IMR-90 (cell line): Measurements from ENCODE around the gene CARMIL1. TPM values are rescaled to one million over a fixed set of nuclear protein-coding genes. Genes with fewer than 3 reads are reported as not detected.

Experiments used
- ATAC-seq: fragments of 200-7000 bp; cut with Tn5 transposase; 2 replicates; pipeline ENCODE4 v1.9.1; 2020; ENCODE audit warnings: low read depth, mild to moderate bottlenecking, moderate library complexity
- BruUV-seq: library from RNA; stranded (reverse); fragments of 400-500 nt; replicated peaks from 2 replicates; lab custom pipeline; 2021; lab: Mats Ljungman, UMichigan
- CTCF ChIA-PET: fragments of 300-600 bp; formaldehyde crosslinking; extraction: SDS; loops from one replicate; lab custom pipeline; 2021; ENCODE audit warnings: antibody characterized with exemption; lab: Yijun Ruan, JAX
- POLR2A ChIA-PET: fragments of 300-600 bp; sonication (Branson Sonifier 250); formaldehyde crosslinking; loops from one replicate; lab custom pipeline; 2022; ENCODE audit warnings: antibody characterized with exemption; ENCODE audit not compliant: unreplicated experiment; lab: Charles Lee
- DNase-seq: peaks from one replicate; pipeline ENCODE4 v3.0.0; 2013
- H2AFZ ChIP-seq: replicated peaks from 2 replicates; pipeline ENCODE3; 2013; ENCODE audit warnings: low read length, mild to moderate bottlenecking; ENCODE audit not compliant: poor library complexity
- H2AK5ac ChIP-seq: 2 replicates; pipeline ENCODE4 v1.6.1; 2013; ENCODE audit warnings: low read depth, low read length, inconsistent platforms
- H2AK9ac ChIP-seq: replicated peaks from 2 replicates; pipeline ENCODE3; 2013; ENCODE audit warnings: mild to moderate bottlenecking, low read depth, low read length, moderate library complexity; ENCODE audit not compliant: poor library complexity
- H2BK120ac ChIP-seq: 2 replicates; pipeline ENCODE4 v1.6.1; 2013; ENCODE audit warnings: low read depth, low read length, inconsistent platforms
- H2BK15ac ChIP-seq: 3 replicates; pipeline ENCODE4 v1.6.1; 2013; ENCODE audit warnings: low read depth, low read length, inconsistent platforms
- H2BK20ac ChIP-seq: 2 replicates; pipeline ENCODE4 v1.6.1; 2013; ENCODE audit warnings: low read depth, mild to moderate bottlenecking, inconsistent platforms, low read length, moderate library complexity
- H2BK5ac ChIP-seq: 2 replicates; pipeline ENCODE4 v1.6.1; 2013; ENCODE audit warnings: mild to moderate bottlenecking, low read depth, low read length, inconsistent platforms; ENCODE audit not compliant: poor library complexity, severe bottlenecking
- H3K14ac ChIP-seq: replicated peaks from 2 replicates; pipeline ENCODE4 v1.6.1; 2013; ENCODE audit warnings: low read depth, low read length, inconsistent platforms
- H3K18ac ChIP-seq: 2 replicates; pipeline ENCODE4 v1.6.1; 2013; ENCODE audit warnings: low read depth, low read length, control low read depth
- H3K23ac ChIP-seq: 2 replicates; pipeline ENCODE4 v1.6.1; 2013; ENCODE audit warnings: low read depth, low read length, inconsistent platforms
- H3K27ac ChIP-seq: 2 replicates; pipeline ENCODE4 v1.5.1; 2013; ENCODE audit warnings: mild to moderate bottlenecking, control low read depth, low read length; ENCODE audit not compliant: insufficient read depth
- H3K27me3 ChIP-seq: 2 replicates; pipeline ENCODE4 v1.6.1; 2013; ENCODE audit warnings: low read length; ENCODE audit not compliant: control insufficient read depth, insufficient read depth
- H3K36me3 ChIP-seq: 2 replicates; pipeline ENCODE4 v1.6.1; 2013; ENCODE audit warnings: low read length, mixed read lengths; ENCODE audit not compliant: control insufficient read depth, insufficient read depth
- H3K4ac ChIP-seq: 2 replicates; pipeline ENCODE4 v1.6.1; 2013; ENCODE audit warnings: low read depth, low read length, inconsistent platforms
- H3K4me1 ChIP-seq: 2 replicates; pipeline ENCODE4 v1.6.1; 2013; ENCODE audit warnings: low read length, mixed read lengths; ENCODE audit not compliant: control insufficient read depth, insufficient read depth
- H3K4me2 ChIP-seq: 2 replicates; pipeline ENCODE4 v1.6.1; 2013; ENCODE audit warnings: low read depth, mild to moderate bottlenecking, control low read depth, low read length, moderate library complexity
- H3K4me3 ChIP-seq: 2 replicates; pipeline ENCODE4 v1.5.1; 2013; ENCODE audit warnings: low read depth, mild to moderate bottlenecking, control low read depth, low read length, moderate library complexity; ENCODE audit not compliant: insufficient read depth
- H3K56ac ChIP-seq: 2 replicates; pipeline ENCODE4 v1.6.1; 2013; ENCODE audit warnings: low read length, inconsistent platforms; ENCODE audit not compliant: insufficient read depth; ENCODE audit errors: extremely low read depth
- H3K79me1 ChIP-seq, 2 experiments: 2 replicates each; pipeline ENCODE4 v1.6.1; 2013; ENCODE audit warnings: low read length in 2 of 2, inconsistent platforms in 1 of 2, low read depth in 1 of 2
- H3K9ac ChIP-seq: 2 replicates; pipeline ENCODE4 v1.6.1; 2013; ENCODE audit warnings: low read depth, low read length, control low read depth
- H3K9me1 ChIP-seq: 2 replicates; pipeline ENCODE4 v1.6.1; 2013; ENCODE audit warnings: low read length, inconsistent platforms; ENCODE audit not compliant: insufficient read depth
- H3K9me3 ChIP-seq: 2 replicates; pipeline ENCODE4 v1.6.1; 2013; ENCODE audit warnings: low read length; ENCODE audit not compliant: control insufficient read depth, insufficient read depth
- H4K20me1 ChIP-seq: 2 replicates; pipeline ENCODE4 v1.6.1; 2013; ENCODE audit warnings: low read length, inconsistent platforms; ENCODE audit not compliant: insufficient read depth
- H4K5ac ChIP-seq: 2 replicates; pipeline ENCODE4 v1.6.1; 2013; ENCODE audit warnings: mild to moderate bottlenecking, low read depth, low read length, control low read depth
- H4K8ac ChIP-seq, 2 experiments: 2 replicates each; pipeline ENCODE4 v1.6.1; 2013; ENCODE audit warnings: low read depth in 2 of 2, low read length in 2 of 2, control low read depth in 1 of 2, inconsistent platforms in 1 of 2
- H4K91ac ChIP-seq: 2 replicates; pipeline ENCODE4 v1.6.1; 2013; ENCODE audit warnings: low read depth, low read length, inconsistent platforms; ENCODE audit not compliant: insufficient read depth
- BHLHE40 ChIP-seq: fragments of 150-350 bp; IDR thresholded peaks from 2 replicates; pipeline ENCODE4 v1.6.1; 2016; ENCODE audit warnings: mild to moderate bottlenecking, low read depth, low read length
- CHD1 ChIP-seq: IDR thresholded peaks from 2 replicates; pipeline ENCODE4 v1.6.1; 2012; ENCODE audit warnings: low read depth, low read length, improper control_type of control experiment
- MAFK ChIP-seq: IDR thresholded peaks from 2 replicates; pipeline ENCODE4 v1.6.1; 2012; ENCODE audit warnings: low read depth, low read length, improper control_type of control experiment
- MAZ ChIP-seq: IDR thresholded peaks from 2 replicates; pipeline ENCODE4 v1.6.1; 2012; ENCODE audit warnings: low read depth, mild to moderate bottlenecking, low read length, improper control_type of control experiment, moderate library complexity, borderline replicate concordance
- MXI1 ChIP-seq: IDR thresholded peaks from 2 replicates; pipeline ENCODE4 v1.6.1; 2012; ENCODE audit warnings: low read depth, mild to moderate bottlenecking, low read length, moderate library complexity, borderline replicate concordance
- NFE2L2 ChIP-seq: fragments of 150-350 bp; IDR thresholded peaks from 2 replicates; pipeline ENCODE4 v1.6.1; 2016; ENCODE audit warnings: low read depth, mild to moderate bottlenecking, low read length
- RCOR1 ChIP-seq: IDR thresholded peaks from 2 replicates; pipeline ENCODE4 v1.6.1; 2012; ENCODE audit warnings: mild to moderate bottlenecking, low read length, improper control_type of control experiment; ENCODE audit not compliant: insufficient replicate concordance
- WGBS, 2 experiments: methylation state at CpG; one replicate each; pipeline versions ENCODE4 v1.1.5 to v1.1.7; 2013; ENCODE audit warnings: missing lambda C conversion rate in 2 of 2; ENCODE audit not compliant: insufficient read length in 1 of 2; ENCODE audit errors: extremely low coverage in 2 of 2; 5-methylcytosine and 5-hydroxymethylcytosine counted together
- dilution Hi-C: fragments of 300-500 bp; cut with HindIII; formaldehyde crosslinking; loops from one replicate; pipeline ENCODE4 v1.14.3; 2018; ENCODE audit warnings: low sequenced_read_pairs; ENCODE audit not compliant: unreplicated experiment
- in situ Hi-C: fragments of 300-500 bp; cut with MboI; formaldehyde crosslinking; loops from 3 replicates; pipeline ENCODE4 v1.14.3; 2019; ENCODE audit warnings: low sequenced_read_pairs, inconsistent platforms, mixed read lengths
- intact Hi-C: fragments of 100-400 bp; cut with micrococcal nuclease; formaldehyde crosslinking; loops from 2 replicates; pipeline ENCODE4 v1.10.0; 2022
- polyA plus RNA-seq, 3 experiments: library from polyadenylated mRNA; depleted of rRNA; stranded (reverse); fragments of >200 nt; gene quantifications; 2 replicates each; pipeline ENCODE4 v1.2.3, GENCODE V29; 2012; ENCODE audit warnings: low replicate concordance in 1 of 3
- total RNA-seq: library from RNA; depleted of rRNA; stranded (reverse); fragments of >200 nt; gene quantifications from 2 replicates; pipeline ENCODE4 v1.2.3, GENCODE V29; 2012
- TF ChIP-seq, protein P1 (sequence below): fragments of 150-350 bp; IDR thresholded peaks from 2 replicates; pipeline ENCODE4 v1.6.1; 2017; ENCODE audit warnings: mild to moderate bottlenecking, antibody characterized with exemption, low read length, low read depth

Gene CARMIL1
- total and polyA plus RNA-seq, 2 of the 4 experiments (the other 2 are of a cell fraction): 1.3 to 2.9 TPM

DNA sequence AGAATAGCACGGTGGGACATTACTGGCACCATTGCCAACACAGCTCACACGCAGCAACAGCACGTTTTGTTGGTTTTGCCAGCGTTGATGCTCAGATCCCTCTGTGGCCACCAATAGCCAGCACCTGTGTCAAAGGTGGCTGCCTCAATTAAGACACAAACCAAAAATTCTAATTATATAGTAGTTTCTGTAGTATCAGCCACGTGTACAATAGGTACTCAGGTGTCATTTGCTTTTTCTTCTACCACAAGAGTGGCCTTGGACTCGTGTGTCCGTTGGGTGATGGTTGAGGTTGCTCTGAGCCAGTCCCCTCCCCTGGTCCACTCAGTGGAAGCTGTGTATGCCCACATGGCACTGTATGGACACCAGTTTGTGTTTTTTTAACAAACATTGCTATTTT is 105.1 kb downstream of the CARMIL1 start:
- WGBS, 2 experiments: 100% methylated on average over 1 of the region's 7 CpGs; no CpG with 5 or more reads in 1 of the 2 experiments
- H3K4me2 ChIP-seq: no peak overlapping the region
- no peaks in the 10 kb centered on the region for H3K9me1 ChIP-seq
- in situ Hi-C loops: no loop called here
- no peak overlapping the region for H3K4me3 ChIP-seq
- no peak overlapping the region for H3K23ac ChIP-seq
- no peak overlapping the region for H2BK5ac ChIP-seq
- no peak overlapping the region for H3K4ac ChIP-seq
- H3K79me1 ChIP-seq: no peaks in the 10 kb centered on the region
- no peak overlapping the region for H3K56ac ChIP-seq
- dilution Hi-C loops: no loop called here
- no peak overlapping the region for H4K91ac ChIP-seq
- no peaks in the 10 kb centered on the region for H3K9me3 ChIP-seq
- H2AFZ ChIP-seq: no peak overlapping the region
- H3K9ac ChIP-seq: no peak overlapping the region
- H2BK120ac ChIP-seq: no peak overlapping the region
- no peak overlapping the region for H3K27ac ChIP-seq
- TF ChIP-seq BHLHE40 (no peak), MAZ (no peak), MXI1 (no peak), CHD1 (no peak), NFE2L2 (no peak), RCOR1 (no peak), MAFK (no peak)
- TF ChIP-seq, protein P1, sequence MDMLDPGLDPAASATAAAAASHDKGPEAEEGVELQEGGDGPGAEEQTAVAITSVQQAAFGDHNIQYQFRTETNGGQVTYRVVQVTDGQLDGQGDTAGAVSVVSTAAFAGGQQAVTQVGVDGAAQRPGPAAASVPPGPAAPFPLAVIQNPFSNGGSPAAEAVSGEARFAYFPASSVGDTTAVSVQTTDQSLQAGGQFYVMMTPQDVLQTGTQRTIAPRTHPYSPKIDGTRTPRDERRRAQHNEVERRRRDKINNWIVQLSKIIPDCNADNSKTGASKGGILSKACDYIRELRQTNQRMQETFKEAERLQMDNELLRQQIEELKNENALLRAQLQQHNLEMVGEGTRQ: no peak
- ATAC-seq (no peak), DNase-seq (no peak)
- intact Hi-C loops: no loop called here
- no peak overlapping the region for H2BK15ac ChIP-seq
- H4K5ac ChIP-seq: no peak overlapping the region
- no peaks in the 10 kb centered on the region for H3K27me3 ChIP-seq
- H2BK20ac ChIP-seq: no peak overlapping the region
- H4K8ac ChIP-seq: no peak overlapping the region
- no TSS peak for BruUV-seq
- no peak overlapping the region for H2AK9ac ChIP-seq
- no peaks in the 10 kb centered on the region for H4K20me1 ChIP-seq
- no peak overlapping the region for H3K18ac ChIP-seq
- CTCF ChIA-PET: no interaction called here
- no peaks in the 10 kb centered on the region for H3K4me1 ChIP-seq
- no peak overlapping the region for H2AK5ac ChIP-seq
- POLR2A ChIA-PET: no interaction called here
- no peaks in the 10 kb centered on the region for H3K36me3 ChIP-seq
- H3K14ac ChIP-seq: no peak overlapping the region
